Kidney epithelial cell (primary cell): Measurements from ENCODE around the gene NHSL1. TPM values are rescaled to one million over a fixed set of nuclear protein-coding genes. Genes with fewer than 3 reads are reported as not detected.

ENCODE experiments used
- DNase-seq: peaks from one replicate; pipeline ENCODE4 v3.0.0-alpha.2; 2010; ENCODE audit warnings: low read depth
- H3K27me3 ChIP-seq: 2 replicates; pipeline ENCODE4 v1.6.0; 2011; ENCODE audit warnings: low read length; ENCODE audit not compliant: control insufficient read depth, insufficient read depth
- H3K36me3 ChIP-seq: 2 replicates; pipeline ENCODE4 v1.5.1; 2011; ENCODE audit warnings: low read length; ENCODE audit not compliant: control insufficient read depth, insufficient read depth
- H3K4me3 ChIP-seq: 2 replicates; pipeline ENCODE4 v1.5.1; 2011; ENCODE audit warnings: low read depth, mild to moderate bottlenecking, control low read depth, low read length
- total RNA-seq: library from RNA; depleted of rRNA; stranded (reverse); fragments of >200 nt; gene quantifications from 2 replicates; pipeline ENCODE4 v1.2.3, GENCODE V29; 2015
- TF ChIP-seq, protein P1 (sequence below): IDR thresholded peaks from 2 replicates; pipeline ENCODE4 v1.5.1; 2011; ENCODE audit warnings: mild to moderate bottlenecking, moderate library complexity, low read length, control low read depth, inconsistent platforms; ENCODE audit not compliant: insufficient read depth, poor library complexity, severe bottlenecking

NHSL1 gene
- total RNA-seq, 1 donor from 2014 or later = 11.5 TPM

DNA sequence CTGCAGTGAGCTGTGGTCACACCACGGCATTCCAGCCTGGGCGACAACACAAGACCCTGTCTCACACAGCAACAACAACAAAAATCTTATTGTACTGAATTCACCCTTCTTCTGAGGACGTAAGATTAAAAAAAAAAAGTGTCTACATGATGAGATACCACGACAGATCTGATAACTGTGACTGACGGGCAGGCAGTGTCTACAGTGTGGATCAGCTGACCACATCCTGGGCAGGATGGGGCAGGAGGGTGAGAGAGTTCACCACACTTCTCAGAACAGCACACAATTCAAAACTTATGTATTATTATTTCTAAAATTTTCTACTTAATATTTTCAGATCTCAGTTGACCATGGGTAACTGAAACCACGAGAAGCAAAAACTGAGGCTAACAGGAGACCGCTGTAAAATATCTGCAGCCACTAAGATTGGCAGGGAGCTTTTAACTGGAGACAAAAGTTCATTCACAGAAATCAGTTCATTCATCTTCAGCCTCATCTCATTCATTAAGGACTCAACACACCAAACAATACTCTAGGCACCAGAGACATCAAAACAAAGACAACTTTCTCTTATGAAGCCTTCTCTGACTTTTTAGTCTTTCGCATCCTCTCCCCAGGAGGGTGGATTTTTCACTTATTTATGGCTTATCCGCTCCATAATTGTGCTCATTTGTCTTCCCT lies 15.7 kb upstream of the NHSL1 start:
- DNase-seq = no peak
- no peaks in the 10 kb centered on the region for H3K36me3 ChIP-seq
- H3K4me3 ChIP-seq = no peak overlapping the region
- TF ChIP-seq, protein P1, sequence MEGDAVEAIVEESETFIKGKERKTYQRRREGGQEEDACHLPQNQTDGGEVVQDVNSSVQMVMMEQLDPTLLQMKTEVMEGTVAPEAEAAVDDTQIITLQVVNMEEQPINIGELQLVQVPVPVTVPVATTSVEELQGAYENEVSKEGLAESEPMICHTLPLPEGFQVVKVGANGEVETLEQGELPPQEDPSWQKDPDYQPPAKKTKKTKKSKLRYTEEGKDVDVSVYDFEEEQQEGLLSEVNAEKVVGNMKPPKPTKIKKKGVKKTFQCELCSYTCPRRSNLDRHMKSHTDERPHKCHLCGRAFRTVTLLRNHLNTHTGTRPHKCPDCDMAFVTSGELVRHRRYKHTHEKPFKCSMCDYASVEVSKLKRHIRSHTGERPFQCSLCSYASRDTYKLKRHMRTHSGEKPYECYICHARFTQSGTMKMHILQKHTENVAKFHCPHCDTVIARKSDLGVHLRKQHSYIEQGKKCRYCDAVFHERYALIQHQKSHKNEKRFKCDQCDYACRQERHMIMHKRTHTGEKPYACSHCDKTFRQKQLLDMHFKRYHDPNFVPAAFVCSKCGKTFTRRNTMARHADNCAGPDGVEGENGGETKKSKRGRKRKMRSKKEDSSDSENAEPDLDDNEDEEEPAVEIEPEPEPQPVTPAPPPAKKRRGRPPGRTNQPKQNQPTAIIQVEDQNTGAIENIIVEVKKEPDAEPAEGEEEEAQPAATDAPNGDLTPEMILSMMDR = no peak
- no peaks in the 10 kb centered on the region for H3K27me3 ChIP-seq

DNA sequence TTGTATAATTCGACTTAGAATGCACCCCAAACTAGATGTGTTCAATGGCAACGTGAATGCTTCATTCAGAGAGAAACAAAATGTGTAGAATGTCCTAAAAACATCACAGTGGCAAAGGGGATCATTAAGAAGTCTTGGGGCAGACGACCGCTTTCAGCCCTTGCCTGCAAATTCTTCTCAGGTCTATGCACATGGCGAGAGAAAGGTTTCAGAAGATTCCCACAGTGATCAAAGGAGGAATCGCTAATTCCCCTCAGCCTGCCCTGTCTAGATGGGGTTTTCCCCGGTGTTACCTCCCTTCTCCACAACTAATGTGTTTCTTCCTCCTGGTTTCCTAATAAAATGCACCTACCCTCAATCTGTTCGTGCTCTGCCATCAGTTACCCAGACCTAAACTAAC lies 13.3 kb upstream of the NHSL1 start:
- TF ChIP-seq, protein P1 = no peak
- Histone ChIP-seq H3K27me3 (no peaks in the 10 kb centered on the region), H3K4me3 (no peak overlapping the region), H3K36me3 (no peaks in the 10 kb centered on the region)
- no peak for DNase-seq

DNA sequence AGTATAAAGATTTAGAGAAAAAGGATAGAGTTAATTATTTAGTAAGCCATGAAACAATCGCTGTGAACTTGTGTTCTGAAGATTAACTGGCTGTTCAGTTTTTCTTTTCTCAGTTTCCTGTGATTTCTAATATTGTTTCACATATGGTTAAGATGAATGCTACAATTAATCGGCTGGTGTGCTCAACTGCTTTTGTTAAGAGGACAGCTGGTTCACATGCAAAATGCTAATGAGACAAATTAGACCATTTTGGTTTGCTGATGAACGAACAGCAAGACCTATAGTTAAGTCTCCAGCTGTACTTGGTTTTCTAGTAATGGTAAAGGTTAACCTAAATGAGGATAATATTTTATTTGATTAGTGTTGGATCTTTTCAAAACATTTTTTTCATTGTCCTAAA lies 10.8 kb upstream of the NHSL1 start:
- no peak overlapping the region for H3K4me3 ChIP-seq
- TF ChIP-seq, protein P1 = no peak
- no peaks in the 10 kb centered on the region for H3K36me3 ChIP-seq
- H3K27me3 ChIP-seq = no peaks in the 10 kb centered on the region
- DNase-seq = no peak

DNA sequence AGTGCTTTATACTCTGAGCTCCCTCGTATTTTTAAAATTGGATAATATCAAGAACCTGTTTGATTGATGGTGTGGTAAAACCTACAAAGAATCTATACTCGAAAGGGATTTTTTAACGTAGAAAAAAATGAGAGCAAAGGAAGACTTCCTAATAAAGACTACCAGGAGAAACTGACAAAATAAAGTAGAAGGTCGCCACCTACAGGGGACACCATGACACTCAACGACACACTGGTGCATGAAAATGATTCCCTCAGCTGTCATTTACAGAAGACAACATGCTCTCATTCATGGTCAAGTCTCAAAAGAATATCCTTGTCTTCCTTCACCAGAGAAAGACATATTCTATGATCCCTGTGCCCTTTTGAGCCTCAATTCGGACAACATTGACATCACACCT lies 10.1 kb upstream of the NHSL1 start:
- Histone ChIP-seq H3K4me3 (no peak overlapping the region), H3K27me3 (no peaks in the 10 kb centered on the region), H3K36me3 (no peaks in the 10 kb centered on the region)
- TF ChIP-seq, protein P1 = peak; percentile 61
- no peak for DNase-seq

DNA sequence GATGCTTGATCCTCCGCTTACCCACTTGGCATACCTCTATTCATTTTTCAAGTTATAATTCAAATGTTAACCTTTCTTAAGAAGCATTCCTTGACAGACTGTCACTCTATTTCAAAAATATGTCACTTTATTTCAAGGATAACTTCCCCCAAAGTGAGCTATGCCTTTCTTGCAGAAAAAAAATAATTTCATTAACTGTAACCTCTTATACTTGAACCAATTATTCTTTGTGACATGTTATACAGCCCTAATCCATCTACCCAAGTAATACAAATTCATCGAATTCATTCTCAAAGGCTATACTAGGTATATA lies 9.3 kb upstream of the NHSL1 start:
- no peak overlapping the region for H3K4me3 ChIP-seq
- DNase-seq = no peak
- no peaks in the 10 kb centered on the region for H3K27me3 ChIP-seq
- no peaks in the 10 kb centered on the region for H3K36me3 ChIP-seq
- TF ChIP-seq, protein P1 = no peak

DNA sequence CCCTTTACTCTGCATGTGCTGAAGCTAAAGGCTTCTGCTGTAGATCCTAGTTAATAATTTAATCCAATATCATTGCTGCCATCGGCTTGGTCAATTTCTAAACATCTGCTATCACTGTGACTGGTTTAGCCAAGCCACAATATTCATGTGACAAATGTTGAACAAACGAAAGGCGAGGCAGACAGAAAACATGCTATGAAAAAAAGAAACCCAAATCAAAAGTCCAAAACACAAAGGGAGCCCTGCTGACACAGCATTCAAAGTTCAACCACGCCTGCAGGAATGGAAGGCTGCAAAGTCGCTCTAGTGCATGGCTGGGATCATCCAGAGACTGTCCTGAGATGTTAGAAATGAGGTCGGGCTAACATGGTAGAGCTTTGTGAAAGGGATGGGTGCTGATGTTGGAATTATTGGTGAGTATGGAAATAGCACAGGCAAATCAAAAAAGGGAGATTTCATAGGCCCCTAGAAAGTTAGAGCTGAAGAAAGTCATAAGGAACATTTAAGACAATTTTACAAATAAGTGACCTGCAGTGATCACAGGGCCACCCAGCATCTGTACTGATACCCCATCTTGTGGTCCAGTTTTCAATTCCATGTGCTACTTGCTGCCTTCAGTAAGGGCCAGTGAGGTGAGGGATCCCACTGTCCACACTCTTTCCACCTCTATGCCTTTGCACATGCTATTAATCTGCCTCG lies 8.8 kb upstream of the NHSL1 start:
- no peak for DNase-seq
- Histone ChIP-seq H3K27me3 (no peaks in the 10 kb centered on the region), H3K36me3 (no peaks in the 10 kb centered on the region), H3K4me3 (no peak overlapping the region)
- TF ChIP-seq, protein P1 = no peak
